ENCODE data around the gene OR51V1.

DNA sequence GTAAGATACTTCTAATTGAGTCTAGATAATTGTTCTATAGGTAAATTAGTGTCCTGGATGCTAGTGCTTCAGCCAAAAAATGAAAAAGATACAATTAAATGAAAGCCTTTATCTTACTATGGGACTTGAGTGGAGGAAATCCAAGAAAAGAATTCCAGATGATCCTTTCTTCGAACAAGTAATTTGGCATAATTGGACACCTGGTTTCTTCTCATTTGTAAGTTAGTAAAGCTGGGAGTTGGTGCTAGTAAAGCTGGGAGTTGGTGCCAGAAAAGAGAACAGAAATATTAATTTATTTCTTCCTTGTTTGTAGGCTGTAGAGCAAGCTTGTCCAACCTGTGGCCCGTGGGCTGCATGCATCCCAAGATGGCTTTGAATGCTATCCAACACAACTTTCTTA, 12.3 kb downstream of the OR51V1 start:
- TF ChIP-seq, protein P1, sequence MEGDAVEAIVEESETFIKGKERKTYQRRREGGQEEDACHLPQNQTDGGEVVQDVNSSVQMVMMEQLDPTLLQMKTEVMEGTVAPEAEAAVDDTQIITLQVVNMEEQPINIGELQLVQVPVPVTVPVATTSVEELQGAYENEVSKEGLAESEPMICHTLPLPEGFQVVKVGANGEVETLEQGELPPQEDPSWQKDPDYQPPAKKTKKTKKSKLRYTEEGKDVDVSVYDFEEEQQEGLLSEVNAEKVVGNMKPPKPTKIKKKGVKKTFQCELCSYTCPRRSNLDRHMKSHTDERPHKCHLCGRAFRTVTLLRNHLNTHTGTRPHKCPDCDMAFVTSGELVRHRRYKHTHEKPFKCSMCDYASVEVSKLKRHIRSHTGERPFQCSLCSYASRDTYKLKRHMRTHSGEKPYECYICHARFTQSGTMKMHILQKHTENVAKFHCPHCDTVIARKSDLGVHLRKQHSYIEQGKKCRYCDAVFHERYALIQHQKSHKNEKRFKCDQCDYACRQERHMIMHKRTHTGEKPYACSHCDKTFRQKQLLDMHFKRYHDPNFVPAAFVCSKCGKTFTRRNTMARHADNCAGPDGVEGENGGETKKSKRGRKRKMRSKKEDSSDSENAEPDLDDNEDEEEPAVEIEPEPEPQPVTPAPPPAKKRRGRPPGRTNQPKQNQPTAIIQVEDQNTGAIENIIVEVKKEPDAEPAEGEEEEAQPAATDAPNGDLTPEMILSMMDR (conservative IDR thresholded peaks at IDR 0.05; ENCODE audit: low read depth, low read length), result no peak
- TF ChIP-seq RFX5 (IDR thresholded peaks at IDR 0.05; ENCODE audit: low read depth, low read length) (no peak), POLR2A (IDR thresholded peaks at IDR 0.05; ENCODE audit: low read depth, low read length) (no peak), SMC3 (IDR thresholded peaks at IDR 0.05; ENCODE audit: low read depth, low read length) (no peak), NFE2L2 (IDR thresholded peaks at IDR 0.05; ENCODE audit: low read depth, low read length) (no peak), RAD21 (IDR thresholded peaks at IDR 0.05; ENCODE audit: low read length) (no peak), RCOR1 (IDR thresholded peaks at IDR 0.05; ENCODE audit: insufficient replicate concordance, low read length) (no peak), CEBPB (IDR thresholded peaks at IDR 0.05; ENCODE audit: low read depth, low read length) (no peak), CHD1 (IDR thresholded peaks at IDR 0.05; ENCODE audit: low read depth, low read length) (no peak), MAFK (IDR thresholded peaks at IDR 0.05; ENCODE audit: low read depth, low read length) (no peak), BHLHE40 (IDR thresholded peaks at IDR 0.05; ENCODE audit: low read depth, low read length) (no peak), MXI1 (IDR thresholded peaks at IDR 0.05; ENCODE audit: borderline replicate concordance, low read depth, low read length) (no peak)
- TF ChIP-seq, protein P2, sequence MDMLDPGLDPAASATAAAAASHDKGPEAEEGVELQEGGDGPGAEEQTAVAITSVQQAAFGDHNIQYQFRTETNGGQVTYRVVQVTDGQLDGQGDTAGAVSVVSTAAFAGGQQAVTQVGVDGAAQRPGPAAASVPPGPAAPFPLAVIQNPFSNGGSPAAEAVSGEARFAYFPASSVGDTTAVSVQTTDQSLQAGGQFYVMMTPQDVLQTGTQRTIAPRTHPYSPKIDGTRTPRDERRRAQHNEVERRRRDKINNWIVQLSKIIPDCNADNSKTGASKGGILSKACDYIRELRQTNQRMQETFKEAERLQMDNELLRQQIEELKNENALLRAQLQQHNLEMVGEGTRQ (IDR thresholded peaks at IDR 0.05; ENCODE audit: low read depth, low read length), result no peak

Measured in IMR-90 (cell line).